ENCODE data around the gene ZC3H12C.

The ZC3H12C gene

DNA sequence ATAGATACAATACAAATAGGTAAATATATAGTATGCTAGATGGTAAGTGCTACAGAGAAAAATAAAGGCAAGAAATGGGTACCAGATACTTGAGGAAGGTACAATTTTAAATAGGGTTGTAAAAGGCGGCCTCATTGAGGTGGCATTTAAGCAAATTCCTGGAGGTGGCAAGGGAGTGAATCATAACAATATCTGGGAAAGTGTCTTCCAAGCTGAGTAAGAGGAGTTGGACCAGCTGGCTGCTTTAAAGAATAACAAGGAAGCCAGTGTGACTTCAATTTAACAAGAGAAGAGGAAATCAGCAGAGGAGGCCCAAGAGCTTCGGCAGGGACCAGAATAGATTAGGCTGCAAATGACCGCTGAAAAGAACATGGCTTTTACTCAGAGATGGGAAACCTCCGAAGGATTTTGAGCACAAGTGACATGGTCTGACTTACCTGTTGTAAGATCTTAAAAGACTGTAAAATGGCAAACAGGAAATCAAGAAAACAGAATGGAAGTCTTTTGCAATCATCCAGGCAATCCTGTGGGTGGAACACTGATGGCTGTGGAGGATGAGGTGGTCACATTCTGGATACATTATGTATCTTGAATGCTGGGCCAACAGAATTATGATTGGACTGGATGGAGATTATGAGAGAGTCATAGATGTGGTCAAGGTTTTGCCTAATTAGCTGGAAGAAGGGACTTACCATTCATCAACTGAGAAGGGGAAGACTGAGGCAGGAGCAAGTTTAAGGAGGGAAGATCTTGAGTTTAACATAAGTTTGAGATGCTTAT is 126.0 kb downstream of the ZC3H12C start:
- DNase-seq = no peak
